Kidney glomerular epithelial cell (primary cell): ENCODE results near the gene PRKN.
A peak's percentile ranks its signal among the peaks of the same experiment; 100 is the strongest.
"Not testable (repeated sequence)": the region's sequence is repeated elsewhere in the genome, so short reads cannot be mapped to it uniquely, and the experiment has no call there.

Source experiments
- DNase-seq: peaks from one replicate; lab custom pipeline; 2025; lab: John Stamatoyannopoulos, UW

Gene PRKN

DNA sequence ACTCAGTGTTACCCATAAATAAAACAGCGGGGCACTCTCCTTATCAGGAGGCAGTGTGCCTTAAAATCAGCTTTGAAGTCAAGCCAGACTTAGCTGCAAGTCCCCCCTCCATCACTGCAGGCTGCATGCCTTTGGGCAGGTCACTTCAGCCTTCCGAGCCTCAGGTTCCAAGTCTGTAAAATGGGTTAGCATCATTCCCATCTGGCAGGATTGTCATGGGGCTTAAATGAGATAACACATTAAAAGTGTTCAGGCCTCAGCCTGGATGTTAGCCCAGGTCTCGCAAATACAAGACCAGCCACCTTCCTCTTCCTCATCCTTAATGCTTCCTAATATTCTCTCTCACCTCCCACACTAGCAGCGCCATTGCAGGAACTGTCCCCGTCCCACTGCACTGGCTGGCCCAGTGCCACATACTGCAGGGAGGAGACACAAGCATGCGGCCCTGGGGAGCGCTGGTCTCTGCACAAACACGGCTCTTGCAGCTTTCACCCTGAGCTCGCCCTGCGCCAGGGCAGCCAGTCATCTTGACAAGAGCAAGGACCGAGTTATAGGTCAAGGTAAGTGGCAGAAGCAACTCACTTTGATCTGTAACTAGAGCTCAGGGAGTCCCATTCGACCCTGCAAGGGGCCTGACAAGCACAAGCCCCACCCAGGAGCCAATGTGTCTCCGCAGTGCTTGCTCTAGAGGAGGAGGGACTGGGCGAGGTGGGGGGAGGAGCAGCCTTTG, 889.1 kb downstream of the PRKN start:
- no peak for DNase-seq

DNA sequence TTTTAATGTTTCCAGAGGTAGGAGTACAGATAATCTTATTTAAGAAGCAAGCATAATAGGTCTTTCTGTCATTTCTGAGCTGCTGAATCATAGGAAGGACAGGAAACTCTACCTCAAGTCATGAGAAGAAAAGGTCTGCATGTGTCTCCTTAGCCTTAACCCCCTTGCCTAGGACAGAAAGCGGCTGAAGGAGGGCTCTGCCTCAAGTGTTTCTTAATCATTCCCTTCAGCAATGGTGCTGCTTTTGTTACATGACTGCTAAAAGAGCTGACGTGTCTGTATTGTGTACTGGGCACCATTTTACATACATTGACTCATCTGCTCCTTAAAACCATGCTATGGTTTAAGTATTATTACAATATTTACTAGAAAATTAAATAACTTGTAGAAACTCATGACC, 889.7 kb downstream of the PRKN start:
- no peak for DNase-seq

GRCh38 chr6:161837449-161837735, 890.2 kb downstream of the PRKN start:
- no peak for DNase-seq

DNA sequence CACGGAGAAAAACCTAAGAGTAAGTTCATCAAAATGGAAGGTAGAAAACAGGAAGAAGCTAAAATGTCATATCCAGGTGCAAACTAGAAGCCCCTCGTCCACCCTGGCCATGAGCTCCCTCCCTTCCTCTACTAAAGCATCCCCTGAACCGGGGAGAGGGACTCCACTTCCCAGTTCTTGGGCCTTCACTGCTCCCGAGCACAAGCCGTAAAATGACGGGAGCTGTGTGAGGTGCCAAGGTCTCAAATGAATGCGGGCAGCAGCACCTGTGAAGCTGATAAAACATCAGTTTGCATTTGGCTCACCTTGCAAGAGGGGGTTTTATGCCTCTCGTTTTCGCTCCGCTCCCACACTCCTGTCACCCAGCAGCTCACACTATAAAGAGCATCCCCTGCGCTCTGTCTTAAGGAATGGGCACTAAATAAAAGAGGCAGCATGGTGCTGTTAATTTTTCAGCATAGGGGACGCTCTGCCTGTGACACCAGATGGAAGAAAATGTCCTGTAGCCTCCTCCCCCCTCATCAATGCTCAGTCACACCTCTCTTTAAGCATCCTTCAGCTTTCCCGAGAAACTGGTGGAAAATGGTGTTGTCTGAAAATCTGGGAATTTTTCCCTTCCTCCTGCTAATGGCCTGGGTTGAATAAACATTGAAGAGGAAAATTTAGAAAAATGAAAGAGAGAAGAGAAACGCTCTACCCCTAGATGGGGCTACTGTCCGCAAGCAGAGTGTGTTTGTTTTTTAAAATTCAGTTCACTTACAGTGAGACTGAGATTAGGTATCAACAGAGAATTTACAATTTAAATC, 890.7 kb downstream of the PRKN start:
- DNase-seq: peak; percentile 1

GRCh38 chr6:161835500-161836215, 891.9 kb downstream of the PRKN start:
- DNase-seq: no peak

DNA sequence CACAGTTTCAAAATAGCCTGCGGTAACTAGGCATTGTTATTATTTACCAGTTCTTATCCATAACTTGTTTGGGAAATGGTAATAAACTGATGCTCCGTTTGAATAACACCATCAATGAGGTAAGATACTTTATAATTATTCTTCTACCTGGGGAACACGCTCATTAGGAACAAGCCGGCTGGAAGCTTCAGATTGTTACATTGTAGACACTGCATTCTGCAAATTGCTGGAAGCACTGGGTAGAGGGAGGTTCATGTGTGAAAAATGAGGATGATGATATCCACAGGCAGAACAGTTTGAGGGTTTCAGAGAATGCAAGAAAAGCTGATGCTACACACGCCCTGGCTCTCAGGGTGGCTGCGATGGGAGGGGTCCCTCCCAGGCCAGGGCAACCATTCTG, 893.1 kb downstream of the PRKN start:
- no peak for DNase-seq

- no peak for DNase-seq
Observed at GRCh38 chr6:161833099-161833860, 894.3 kb downstream of the PRKN start.

DNA sequence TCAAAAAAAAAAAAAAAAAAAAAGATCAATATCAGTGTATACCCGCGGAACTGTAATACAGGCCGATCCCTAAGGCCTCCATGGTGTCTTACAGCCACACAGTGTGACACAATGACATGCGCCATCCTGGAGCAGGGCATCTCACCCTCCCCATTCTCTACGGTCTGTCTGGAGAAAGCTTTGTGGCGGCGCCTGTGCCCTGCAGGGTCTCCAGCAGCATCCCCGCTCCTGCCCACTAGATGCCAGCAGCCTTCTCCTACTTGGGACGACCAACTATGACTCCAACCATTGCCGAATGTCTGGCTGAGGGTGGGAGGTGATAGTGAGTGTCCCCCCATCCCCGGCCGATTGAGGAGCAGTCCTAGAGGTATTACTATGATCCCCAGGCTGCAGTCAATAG, 894.9 kb downstream of the PRKN start:
- DNase-seq: no peak

- DNase-seq: no peak
Observed at GRCh38 chr6:161830866-161831616, 896.5 kb downstream of the PRKN start.

DNA sequence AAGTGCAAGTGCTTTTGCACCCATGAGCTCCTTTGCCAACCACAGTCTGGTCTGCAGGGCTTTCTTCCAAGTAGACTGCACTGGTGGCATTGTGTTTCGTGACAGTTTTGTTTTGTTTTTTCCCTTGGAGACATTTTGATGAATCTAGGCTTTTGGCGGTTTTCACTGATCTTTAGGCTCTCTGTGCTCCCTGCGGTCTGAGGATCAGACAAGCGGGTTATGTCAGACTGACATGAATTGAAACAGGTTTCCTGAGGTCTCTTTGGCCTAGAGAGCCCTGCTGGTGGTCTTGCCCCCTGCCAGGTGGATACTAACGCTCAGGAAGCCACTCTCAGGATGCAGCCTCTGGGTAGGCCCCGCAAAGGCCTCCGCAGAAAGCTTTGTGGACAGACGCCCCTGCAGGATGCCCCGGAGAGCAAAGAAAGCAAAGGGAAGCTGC, 898.3 kb downstream of the PRKN start:
- DNase-seq: no peak

GRCh38 chr6:161828355-161828754, 899.2 kb downstream of the PRKN start:
- DNase-seq: no peak

DNA sequence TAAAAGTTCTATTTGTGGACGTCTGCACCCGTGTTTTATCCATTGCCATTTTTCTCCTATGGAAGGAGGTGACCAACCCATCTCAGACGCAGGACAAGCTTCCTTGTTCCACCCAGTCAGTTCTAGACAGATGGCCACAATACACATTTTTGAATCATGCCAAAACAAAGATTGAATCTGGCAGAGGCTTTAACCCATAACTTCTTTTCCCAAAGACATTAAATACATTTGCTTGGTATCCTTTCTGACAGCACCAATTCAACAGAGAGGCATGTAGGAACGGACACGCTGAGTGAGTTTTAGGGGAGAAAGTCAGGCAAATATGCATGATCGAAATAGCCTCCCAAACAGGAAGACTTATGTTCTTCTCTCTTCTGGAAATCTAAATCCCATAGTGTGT, 901.1 kb downstream of the PRKN start:
- DNase-seq: no peak

- not testable (repeated sequence) for DNase-seq
Observed at GRCh38 chr6:161822204-161822603, 905.4 kb downstream of the PRKN start.

DNA sequence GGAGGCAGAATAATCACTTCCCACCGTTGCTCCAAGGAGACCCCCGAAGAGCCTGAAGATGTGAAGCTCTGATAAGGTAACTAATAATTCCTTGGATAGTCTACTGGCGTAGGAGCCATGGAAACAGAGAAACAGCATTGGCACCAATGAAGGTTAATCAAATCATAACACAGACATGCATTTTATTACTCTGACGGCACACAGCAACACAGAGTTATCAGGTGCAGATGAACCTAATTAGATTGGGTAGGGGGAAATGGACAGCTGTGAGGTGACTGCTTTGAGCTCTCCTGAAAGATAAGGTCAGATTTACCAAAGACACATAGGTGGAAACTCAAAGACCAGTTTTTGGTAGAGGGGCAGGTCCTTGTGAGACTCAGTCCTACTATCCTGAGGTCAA, 909.7 kb downstream of the PRKN start:
- DNase-seq: no peak

- DNase-seq: no peak
Observed at GRCh38 chr6:161815965-161816364, 911.6 kb downstream of the PRKN start.

DNA sequence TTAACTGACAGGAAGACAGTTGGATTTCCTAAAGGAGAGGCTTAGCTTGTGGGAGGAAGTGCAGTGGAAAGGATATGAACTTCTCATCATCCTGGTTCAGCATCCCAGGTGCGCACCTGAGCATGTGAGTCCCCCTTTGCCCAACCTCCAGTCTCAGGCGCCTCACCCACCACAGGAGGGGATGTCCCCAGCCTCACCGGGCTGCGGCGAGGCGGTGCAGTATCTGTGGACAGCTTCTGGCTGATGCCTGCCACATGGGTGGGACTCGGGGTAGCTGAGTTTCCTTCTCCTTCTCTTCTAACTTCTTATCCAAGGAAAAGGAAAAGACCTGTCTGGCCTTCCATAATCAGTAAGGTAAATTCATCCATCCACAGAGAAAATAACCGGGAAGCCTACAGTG, 914.4 kb downstream of the PRKN start:
- no peak for DNase-seq

DNA sequence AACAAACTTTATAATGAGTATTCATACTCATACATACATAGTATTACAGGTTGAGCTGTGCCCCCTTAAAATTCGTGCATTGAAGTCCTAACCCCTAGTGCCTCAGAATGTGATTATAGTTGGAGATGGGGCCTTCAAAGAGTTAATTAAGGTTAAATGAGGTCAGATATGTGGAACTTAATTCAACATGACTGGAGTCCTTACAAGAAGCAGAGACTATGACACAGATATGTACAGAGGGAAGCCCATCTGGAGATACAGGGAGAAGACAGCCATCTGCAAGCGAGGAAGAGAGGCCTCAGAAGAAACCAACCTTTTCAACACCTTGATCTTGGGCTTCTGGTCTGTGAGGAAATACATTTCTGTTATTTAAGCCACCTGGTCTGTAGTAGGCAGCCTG, 917.6 kb downstream of the PRKN start:
- no peak for DNase-seq

- no peak for DNase-seq
Observed at GRCh38 chr6:161804838-161805237, 922.7 kb downstream of the PRKN start.

DNA sequence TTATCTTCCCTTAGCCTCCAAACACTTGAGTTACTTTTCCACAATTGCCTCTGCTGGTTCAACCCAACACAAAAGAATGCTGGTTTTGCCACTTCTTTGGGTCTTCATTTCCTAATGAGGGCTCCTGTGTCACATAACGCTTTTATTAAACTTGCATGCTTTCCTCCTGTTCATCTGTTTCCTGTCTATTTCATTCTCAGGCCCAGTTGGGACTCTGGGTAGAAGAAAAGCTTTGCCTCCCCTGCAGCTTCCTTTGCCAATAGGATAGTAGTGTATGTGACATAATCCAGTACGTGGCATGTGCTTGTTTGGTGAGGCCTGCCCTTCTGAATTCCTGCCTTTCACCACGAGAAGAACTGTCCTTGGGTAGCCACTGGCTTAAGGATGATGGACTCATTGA, 924.4 kb downstream of the PRKN start:
- no peak for DNase-seq

DNA sequence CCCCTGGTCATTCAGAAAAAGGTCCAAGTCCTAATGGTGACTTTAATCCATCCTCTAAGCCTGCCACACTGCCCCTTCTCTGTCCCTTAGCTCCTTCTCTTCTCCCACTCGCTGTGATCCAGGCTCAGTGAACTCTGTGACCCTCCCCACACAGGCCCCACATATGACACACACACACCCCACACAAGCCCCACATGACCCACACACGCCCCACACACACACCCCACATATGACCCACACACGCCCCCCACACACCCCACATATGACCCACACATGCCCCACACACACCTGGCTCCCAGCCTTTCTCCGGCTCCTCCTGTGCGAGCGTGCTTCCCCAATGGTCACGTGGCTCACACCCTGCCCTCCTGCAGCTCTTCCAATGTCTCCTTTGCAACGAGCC, 925.3 kb downstream of the PRKN start:
- no peak for DNase-seq

- DNase-seq: no peak
Observed at GRCh38 chr6:161798844-161799394, 928.6 kb downstream of the PRKN start.
